ENCODE measurements around the gene ITK.

Gene ITK

DNA sequence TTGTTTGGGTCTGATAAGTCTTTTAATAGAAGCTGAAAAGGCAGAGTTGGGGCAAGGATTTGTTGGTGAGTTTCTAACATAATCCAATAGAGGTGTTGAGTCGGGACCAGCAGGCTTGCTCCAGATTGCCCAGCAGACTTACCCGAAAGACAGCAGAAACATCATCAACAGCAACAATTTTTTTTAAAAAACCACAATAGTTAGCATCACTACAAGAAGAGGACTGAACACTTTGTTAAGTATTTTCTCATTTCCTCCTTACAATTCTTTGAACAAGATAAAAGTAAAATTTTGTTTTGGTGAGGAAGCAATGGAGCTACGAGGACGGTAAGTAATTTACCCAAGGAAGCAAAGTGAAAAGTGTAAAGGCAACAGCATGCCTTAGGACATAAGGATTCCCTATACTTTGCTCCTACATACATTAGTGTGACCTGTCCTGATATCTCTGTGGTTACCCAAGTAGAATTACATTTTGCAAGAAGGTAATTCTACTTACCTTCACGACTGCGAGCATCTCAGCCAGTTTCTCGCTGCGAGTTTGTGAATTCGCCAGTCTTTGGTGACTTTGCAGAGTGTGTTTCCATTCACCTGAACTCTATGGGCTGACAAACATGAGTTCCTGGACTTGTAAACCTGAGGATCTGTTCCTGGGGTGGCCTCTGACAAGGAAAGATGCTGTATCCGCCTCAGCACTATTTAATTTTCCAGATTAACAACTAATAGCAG lies 13.2 kb downstream of the ITK start:
- DNase-seq, result no peak
- no peaks in the 10 kb centered on the region for H3K36me3 ChIP-seq
- H3K9me3 ChIP-seq, result no peaks in the 10 kb centered on the region
- intact Hi-C loops (cut with DNase I; ENCODE audit: low total_unique reads), result no loop called here
- no peaks in the 10 kb centered on the region for H3K4me1 ChIP-seq
- TF ChIP-seq, protein P1, sequence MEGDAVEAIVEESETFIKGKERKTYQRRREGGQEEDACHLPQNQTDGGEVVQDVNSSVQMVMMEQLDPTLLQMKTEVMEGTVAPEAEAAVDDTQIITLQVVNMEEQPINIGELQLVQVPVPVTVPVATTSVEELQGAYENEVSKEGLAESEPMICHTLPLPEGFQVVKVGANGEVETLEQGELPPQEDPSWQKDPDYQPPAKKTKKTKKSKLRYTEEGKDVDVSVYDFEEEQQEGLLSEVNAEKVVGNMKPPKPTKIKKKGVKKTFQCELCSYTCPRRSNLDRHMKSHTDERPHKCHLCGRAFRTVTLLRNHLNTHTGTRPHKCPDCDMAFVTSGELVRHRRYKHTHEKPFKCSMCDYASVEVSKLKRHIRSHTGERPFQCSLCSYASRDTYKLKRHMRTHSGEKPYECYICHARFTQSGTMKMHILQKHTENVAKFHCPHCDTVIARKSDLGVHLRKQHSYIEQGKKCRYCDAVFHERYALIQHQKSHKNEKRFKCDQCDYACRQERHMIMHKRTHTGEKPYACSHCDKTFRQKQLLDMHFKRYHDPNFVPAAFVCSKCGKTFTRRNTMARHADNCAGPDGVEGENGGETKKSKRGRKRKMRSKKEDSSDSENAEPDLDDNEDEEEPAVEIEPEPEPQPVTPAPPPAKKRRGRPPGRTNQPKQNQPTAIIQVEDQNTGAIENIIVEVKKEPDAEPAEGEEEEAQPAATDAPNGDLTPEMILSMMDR (IDR thresholded peaks at IDR 0.05), result no peak
- H3K4me3 ChIP-seq, result no peak overlapping the region
- H3K27me3 ChIP-seq, result peaks cover 0 to 4% of the 10 kb centered on the region in 2 donors
- H3K27ac ChIP-seq, result no peak overlapping the region

DNA sequence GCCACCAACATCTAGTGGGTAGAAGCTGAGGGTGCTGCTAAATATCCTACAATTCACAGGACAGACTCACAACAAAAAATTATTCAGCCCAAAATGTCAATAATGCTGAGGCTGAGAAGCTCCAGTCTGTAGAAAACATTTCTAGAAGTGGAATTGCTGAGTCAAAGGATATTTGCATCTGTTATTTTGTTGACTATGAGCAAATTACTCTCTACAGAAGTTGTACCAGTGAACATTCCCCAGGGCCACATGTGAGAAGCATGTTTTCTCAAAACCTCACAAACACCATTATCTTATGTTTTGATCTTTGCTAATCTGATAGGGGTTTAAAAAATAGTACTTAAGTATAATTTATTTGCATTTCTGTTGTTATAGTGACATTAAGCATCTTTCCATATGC lies 15.4 kb downstream of the ITK start:
- intact Hi-C loops (cut with DNase I; ENCODE audit: low total_unique reads), result no loop called here
- TF ChIP-seq, protein P1 (IDR thresholded peaks at IDR 0.05), result no peak
- Histone ChIP-seq H3K4me3 (no peak overlapping the region), H3K9me3 (no peaks in the 10 kb centered on the region), H3K4me1 (no peaks in the 10 kb centered on the region), H3K36me3 (no peaks in the 10 kb centered on the region), H3K27ac (no peak overlapping the region), H3K27me3 (peaks cover 0 to 11% of the 10 kb centered on the region in 2 donors)
- no peak for DNase-seq

DNA sequence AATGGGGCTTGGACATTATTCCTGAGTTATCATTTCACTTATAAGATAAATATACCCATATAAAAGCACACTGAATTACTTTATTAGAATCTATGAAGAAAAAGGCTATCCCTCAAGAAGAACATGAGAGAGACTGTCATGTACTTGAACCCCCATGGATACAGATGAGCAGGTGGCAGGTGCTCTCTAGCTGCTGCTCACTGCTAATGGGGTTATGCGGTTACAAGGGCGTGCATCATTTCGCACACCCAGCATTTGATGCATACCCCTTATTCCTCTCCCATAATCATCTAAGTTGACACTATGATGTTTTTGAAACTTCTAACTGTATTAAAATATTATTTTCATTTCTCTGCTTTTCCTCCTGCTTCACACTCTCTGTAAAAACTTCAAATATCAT lies 16.4 kb downstream of the ITK start:
- Histone ChIP-seq H3K9me3 (no peaks in the 10 kb centered on the region), H3K27ac (no peak overlapping the region), H3K4me1 (no peaks in the 10 kb centered on the region), H3K27me3 (peaks cover 0 to 11% of the 10 kb centered on the region in 2 donors), H3K36me3 (no peaks in the 10 kb centered on the region), H3K4me3 (no peak overlapping the region)
- intact Hi-C loops (cut with DNase I; ENCODE audit: low total_unique reads), result no loop called here
- TF ChIP-seq, protein P1 (IDR thresholded peaks at IDR 0.05), result no peak
- DNase-seq, result no peak

DNA sequence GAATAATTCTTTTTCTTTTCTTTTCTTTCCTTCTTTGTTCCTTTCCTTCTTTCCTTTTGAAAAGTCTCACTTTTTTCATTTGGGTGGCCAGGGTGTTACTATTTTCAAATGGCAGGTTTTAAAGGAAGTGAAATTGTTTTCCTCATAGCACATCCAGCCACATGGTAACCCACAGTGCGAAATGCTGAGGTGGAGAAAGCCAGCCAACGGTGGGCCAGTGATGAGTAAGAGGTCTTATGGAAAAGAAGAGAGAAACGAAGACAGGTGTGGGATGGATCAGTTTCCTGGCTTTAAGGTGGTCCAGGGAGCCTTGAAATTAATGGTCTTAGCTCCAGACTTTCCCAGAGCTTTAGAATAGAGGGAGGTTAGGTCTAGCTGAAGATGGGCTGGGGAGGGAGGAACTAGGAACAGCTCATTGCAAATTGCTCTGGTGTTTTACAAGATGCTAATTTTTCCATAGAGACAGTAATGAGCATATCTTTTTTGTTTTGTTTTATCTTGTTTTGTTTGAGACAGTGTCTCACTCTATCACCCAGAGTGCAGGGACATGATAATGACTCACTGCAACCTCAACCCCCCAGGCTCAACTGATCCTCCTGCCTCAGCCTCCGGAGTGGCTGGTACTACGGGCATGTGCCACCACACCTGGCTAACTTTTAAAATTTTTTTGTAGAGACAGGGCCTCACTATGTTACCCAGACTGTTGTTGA lies 17.8 kb downstream of the ITK start:
- TF ChIP-seq, protein P1 (IDR thresholded peaks at IDR 0.05), result no peak
- no peak overlapping the region for H3K27ac ChIP-seq
- no peaks in the 10 kb centered on the region for H3K4me1 ChIP-seq
- no peaks in the 10 kb centered on the region for H3K9me3 ChIP-seq
- no peaks in the 10 kb centered on the region for H3K36me3 ChIP-seq
- peaks cover 0 to 11% of the 10 kb centered on the region in 2 donors for H3K27me3 ChIP-seq
- no peak for DNase-seq
- intact Hi-C loops (cut with DNase I; ENCODE audit: low total_unique reads), result no loop called here
- no peak overlapping the region for H3K4me3 ChIP-seq

DNA sequence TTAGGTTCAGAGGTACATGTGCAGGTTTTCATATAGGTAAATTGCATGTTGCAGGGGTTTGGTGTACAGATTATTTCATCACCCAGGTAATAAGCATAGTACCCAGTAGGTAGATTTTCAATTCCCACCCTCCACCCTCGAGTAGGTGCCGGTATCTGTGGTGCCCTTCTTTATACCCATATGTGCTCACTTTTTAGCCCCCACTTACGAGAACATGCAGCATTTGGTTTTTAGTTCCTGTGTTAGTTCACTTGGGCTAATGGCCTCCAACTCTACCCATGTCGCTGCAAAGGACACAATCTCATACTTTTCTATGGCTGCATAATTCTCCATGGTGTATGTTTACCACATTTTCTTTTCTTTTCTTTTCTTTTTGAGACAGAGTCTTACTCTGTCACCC lies 21.2 kb downstream of the ITK start:
- H3K4me1 ChIP-seq, result no peaks in the 10 kb centered on the region

More for the DNA sequence above, 21.2 kb downstream of the ITK start:
- Histone ChIP-seq H3K36me3 (no peaks in the 10 kb centered on the region), H3K27ac (no peak overlapping the region), H3K4me3 (no peak overlapping the region), H3K27me3 (peaks cover 0 to 8% of the 10 kb centered on the region in 2 donors), H3K9me3 (no peaks in the 10 kb centered on the region)
- TF ChIP-seq, protein P1 (IDR thresholded peaks at IDR 0.05), result no peak
- DNase-seq, result no peak
- intact Hi-C loops (cut with DNase I; ENCODE audit: low total_unique reads), result no loop called here

All from tibial artery (tissue), 4 donors.